Stimulated activated CD8-positive, alpha-beta memory T cell treated with anti-CD3 and anti-CD28 coated beads, Interleukin-7, amount 100 ng/mL, for 24 hours (primary cell): Measurements from ENCODE around the gene ERN2.
"Not testable (repeated sequence)": the region's sequence is repeated elsewhere in the genome, so short reads cannot be mapped to it uniquely, and the experiment has no call there.

ENCODE experiments used
- DNase-seq: peaks from one replicate; pipeline ENCODE4 v3.0.0-alpha.2; 2020; ENCODE audit warnings: low read depth

The ERN2 gene

GRCh38 chr16:23712976-23713375, at the start of gene ERN2:
Gene ERN2, minus strand, starts transcription at chr16:23713222. Its CDS starts 35 bp downstream, at chr16:23713187.
- no peak for DNase-seq

DNA sequence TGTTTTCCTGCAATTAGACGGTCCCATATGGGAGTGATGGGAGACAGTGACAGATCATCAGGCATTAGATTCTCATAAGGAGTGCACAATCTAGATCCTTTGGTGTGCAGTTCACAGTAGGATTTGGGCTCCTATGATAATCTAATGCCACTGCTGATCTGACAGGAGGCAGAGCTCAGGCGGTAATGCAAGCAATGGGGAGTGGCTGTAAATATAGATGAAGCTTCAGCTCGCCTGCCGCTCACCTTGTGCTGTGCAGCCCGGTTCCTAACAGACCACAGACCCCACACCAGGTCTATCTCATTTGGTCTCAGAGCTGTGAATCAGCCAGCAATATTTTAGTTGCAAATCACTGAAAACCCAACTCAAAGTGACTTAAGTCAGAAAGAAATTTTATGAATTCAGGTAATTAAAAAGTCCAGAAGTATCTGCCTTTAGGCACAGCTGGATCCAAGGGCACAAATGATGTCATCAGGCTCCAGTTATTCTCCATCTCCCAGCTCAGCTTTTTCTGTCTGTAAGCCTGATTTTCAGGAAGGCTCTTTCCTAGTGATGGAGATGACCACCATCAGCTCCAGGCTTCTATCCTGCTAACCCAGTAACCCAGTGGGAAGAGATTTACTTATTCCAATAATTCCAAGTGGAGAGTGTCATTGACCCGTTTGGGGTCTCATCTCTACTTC, 45.1 kb upstream of the ERN2 start:
- no peak for DNase-seq

- DNase-seq: no peak
Observed at GRCh38 chr16:23757116-23757515, 44.1 kb upstream of the ERN2 start.

- no peak for DNase-seq
Observed at GRCh38 chr16:23755484-23755809, 42.4 kb upstream of the ERN2 start.

DNA sequence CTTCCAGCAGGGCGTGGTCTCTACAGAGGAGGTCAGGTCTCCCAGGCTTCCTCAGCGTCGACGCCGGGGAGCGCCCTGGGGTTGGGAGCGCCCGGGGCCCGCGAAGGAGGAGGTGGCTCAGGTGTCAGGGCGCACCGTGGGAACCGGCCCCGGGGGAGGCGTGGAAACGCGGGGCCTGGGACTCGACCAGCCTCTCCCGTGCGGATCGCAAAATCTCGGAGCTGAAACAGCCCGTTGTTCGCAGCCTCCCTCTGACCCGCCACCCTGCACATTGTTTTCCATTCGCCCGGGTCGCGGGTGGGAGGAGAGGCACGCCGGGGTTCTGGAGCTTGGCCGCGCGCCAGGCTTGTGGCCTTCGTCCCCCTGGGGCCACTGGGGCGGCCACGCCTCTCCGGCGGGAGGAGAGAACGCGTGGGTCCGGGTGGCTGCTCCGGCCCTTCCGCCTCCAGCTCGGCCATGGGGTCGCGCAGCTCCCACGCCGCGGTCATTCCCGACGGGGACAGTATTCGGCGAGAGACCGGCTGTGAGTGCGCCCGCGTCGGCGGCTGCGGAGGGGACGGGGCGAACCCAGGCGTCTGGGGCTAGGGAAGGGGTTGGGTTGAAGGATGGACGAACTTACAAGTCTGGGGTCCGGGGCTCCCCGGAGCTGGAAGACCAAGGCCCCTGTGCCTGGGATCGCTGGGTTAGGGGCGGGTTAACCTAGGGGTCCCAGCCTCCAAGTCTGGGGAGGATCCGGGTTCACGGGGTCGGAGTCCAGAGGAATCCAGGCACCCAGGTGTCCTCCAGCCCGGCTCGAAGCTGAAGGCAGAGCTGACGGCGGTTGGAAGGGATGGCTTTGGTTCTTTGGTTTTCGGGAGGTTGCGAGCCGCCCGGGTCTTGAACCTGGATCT, 41.8 kb upstream of the ERN2 start, which contains the start of gene CHP2:
TSS of gene CHP2 (plus strand) at position 433 of the 890 bp plus-strand sequence. CDS start at position 457, 24 bp downstream.
- DNase-seq: no peak

GRCh38 chr16:23753908-23754593, 41.0 kb upstream of the ERN2 start:
- no peak for DNase-seq

GRCh38 chr16:23751053-23751452, 38.0 kb upstream of the ERN2 start:
- not testable (repeated sequence) for DNase-seq

GRCh38 chr16:23748630-23749029, 35.6 kb upstream of the ERN2 start:
- no peak for DNase-seq

DNA sequence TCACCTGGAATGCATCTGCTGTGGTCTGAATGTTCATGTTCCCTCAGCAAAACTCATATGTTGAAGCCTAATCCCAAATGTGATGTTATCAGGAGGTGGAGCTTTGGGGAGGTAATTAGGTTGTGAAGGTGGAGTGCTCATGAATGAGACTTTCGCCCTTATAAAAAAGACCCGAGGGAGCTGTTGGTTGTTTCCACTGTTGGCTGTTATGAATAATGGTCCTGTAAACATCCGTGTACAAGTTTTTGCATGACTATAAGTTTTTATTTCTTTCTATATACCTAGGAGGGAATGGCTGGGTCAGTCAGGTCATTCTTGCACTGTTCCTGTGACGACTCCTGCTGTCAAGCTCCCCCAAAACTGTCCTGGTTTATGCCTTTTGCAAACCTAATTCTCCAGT, 32.2 kb upstream of the ERN2 start:
- DNase-seq: no peak

DNA sequence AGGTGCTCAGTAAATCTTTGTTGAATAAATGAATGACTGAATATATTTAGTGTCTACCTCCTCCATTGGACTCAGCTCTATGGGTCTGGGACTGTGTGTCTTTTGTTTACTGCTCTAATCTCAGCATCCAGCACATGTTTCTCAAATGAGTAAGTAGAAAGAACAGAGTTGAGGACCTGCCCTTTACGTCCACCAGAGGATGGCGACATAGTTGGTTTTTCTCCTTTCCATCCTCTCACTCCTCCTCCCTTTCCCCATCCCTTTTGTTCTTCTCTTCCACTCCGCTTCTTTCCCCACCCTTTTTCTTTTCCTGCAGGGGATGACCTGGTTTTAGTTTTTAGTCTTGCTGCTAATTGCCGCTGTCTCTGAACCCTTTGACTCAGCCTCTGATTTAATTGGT, 29.7 kb upstream of the ERN2 start:
- DNase-seq: no peak

GRCh38 chr16:23741675-23742303, 28.8 kb upstream of the ERN2 start:
- DNase-seq: no peak

- DNase-seq: no peak
Observed at GRCh38 chr16:23739516-23739915, 26.5 kb upstream of the ERN2 start.

GRCh38 chr16:23737423-23738028, 24.5 kb upstream of the ERN2 start:
- DNase-seq: not testable (repeated sequence)

DNA sequence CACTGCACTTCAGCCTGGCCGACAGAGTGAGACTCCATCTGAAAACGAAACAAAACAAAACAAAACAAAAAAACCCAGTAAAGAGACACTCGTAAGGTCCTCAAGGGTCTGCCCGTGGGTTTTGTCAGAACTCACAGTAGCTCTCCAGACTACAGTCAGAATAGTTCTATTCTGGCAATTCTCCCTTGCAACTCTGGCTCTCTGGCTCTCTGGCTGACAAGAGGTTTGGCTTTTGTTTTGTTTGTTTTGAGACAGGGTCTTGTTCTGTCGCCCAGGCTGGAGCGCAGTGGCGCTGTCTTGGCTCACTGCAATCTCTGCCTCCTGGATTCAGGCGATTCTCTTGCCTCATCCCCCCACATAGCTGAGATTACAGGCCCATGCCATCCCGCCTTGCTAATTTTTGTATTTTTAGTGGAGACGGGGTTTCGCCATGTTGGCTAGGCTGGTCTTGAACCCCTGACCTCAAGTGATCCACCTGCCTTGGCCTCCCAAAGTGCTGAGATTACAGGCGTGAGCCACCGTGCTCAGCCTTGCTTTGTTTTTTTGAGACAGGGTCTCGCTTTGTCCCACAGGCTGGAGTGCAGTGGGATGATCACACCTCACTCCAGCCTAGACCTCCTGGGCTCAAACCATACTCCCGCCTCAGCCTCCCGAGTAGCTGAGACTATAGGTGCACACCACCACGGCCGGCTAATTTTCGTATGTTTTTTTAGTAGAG, 21.3 kb upstream of the ERN2 start:
- DNase-seq: no peak

DNA sequence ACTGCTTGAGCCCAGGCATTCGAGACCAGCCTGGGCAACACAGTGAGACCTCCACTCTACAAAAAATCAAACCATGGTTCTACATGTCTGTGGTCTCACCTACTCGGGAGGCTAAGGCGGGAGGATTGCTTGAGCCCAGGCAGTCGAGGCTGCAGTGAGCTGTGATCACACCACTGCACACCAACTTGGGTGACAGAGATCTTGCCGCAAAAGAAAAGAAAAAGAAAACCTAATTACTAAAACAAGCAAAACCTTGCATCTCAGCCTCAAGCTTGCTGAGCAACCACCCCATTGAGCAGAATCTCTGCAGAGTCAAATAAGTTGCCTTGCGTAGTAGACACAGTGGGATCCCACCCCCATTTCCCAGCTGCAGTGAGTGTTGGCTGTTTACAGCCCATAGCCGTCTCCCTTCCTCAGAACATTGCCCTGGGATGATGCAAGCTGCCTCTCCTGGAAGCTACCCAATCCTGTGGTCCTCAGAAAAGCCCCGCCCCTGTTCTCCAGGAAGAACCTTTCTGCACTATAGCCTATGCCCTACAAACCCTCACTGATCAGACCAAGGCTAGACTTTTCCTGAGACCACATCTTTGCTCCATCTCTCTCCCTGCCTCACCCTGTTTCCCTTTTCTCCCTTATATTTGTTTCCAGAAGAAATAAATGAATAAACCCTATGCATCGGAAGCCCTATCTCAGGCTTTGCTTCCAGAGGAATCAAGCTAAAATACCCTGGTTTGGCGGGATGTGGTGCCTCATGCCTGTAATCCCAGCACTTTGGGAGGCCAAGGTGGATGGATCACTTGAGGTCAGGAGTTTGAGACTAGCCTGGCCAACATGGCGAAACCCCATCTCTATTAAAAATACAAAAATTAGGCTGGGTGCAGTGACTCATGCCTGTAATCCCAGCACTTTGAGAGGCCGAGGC, 16.7 kb upstream of the ERN2 start:
- DNase-seq: no peak

- no peak for DNase-seq
Observed at GRCh38 chr16:23728112-23728477, 15.1 kb upstream of the ERN2 start.

DNA sequence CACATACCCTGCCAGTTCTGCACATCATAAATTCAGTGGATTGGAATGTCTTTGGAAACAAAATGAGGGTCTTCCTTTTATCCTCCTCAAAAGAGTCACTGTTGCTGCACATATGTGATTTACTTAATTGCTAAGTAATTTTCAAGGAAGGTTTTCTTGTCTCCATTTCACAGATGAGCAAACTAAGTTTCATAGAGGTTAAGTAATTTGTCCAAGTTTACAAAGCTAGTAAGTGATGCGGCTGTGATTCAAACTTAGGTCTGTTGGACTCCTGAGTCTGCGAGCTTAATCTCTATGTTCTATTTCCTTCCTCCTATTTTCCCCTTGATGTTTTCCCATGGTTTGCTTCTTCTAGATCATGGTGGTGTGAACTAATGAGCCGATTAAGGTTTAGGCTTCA, 13.7 kb upstream of the ERN2 start:
- DNase-seq: no peak

GRCh38 chr16:23724785-23725131, 11.7 kb upstream of the ERN2 start:
- DNase-seq: no peak

DNA sequence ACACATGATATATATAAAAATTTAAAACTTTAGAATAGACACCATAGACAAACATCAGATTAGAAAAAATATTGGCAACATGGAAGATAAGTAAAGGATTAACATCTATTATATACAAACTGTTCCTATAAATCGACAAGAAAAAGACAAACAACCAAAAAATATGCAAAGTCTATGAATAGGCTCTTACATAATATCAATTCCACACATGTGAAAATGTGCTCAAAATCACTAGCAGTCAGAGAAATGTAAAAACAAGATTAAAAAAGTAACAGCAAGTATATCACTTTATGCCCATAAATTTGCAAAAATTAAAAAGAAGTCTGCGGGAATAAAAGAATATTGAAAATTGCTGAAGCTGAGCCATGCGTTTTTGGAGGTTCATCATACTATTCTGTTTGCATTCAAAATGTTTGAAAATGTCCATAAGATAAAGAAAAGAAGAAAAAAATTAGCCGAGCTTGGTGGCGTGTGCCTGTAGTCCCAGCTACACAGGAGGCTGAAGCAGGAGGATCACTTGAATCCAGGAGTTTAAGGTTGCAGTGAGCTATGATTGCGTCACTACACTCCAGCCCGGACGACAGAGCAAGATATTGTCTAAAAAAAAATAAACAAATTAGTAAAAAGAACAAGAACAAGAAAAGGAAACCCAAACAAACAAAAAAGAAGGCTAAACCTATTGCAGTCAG, 11.2 kb upstream of the ERN2 start:
- DNase-seq: no peak
